GM12874 (cell line): ENCODE results near the gene NUBP2.

ENCODE experiments used
- CTCF ChIP-seq: IDR thresholded peaks from 2 replicates; pipeline ENCODE4 v1.5.1; 2011; ENCODE audit warnings: low read depth, mild to moderate bottlenecking, control low read depth, low read length, moderate library complexity; ENCODE audit not compliant: insufficient read depth

The NUBP2 gene

GRCh38 chr16:1782408-1783264, at the start of gene NUBP2, which contains the start of gene SPSB3:
Gene NUBP2, plus strand, starts transcription at chr16:1782960. Its CDS starts 61 bp downstream, at chr16:1783021.
Gene SPSB3, minus strand, starts transcription at chr16:1782571. Its CDS starts 1,088 bp downstream, at chr16:1781483.
- no peak for TF ChIP-seq CTCF

DNA sequence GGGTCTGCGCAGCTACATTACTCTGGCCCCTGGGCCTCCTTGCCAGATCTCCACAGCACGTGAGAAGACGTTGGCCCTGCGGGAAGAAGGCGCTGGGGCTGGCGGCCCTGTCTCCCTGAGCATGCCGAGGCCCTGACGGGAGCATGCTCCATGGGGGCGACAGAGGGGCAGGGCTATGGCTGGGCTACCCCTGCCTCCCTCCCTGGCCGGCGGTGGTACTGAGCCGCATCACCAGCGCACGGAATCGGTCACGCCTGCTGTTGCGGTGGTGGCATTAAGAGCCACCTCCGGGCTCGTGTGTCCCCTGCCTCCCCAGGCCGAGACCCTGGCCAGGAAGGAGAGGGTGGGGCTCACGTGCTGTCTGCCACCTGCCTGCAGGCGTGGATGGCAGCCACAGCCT, 48.6 kb upstream of the NUBP2 start:
- no peak for TF ChIP-seq CTCF

DNA sequence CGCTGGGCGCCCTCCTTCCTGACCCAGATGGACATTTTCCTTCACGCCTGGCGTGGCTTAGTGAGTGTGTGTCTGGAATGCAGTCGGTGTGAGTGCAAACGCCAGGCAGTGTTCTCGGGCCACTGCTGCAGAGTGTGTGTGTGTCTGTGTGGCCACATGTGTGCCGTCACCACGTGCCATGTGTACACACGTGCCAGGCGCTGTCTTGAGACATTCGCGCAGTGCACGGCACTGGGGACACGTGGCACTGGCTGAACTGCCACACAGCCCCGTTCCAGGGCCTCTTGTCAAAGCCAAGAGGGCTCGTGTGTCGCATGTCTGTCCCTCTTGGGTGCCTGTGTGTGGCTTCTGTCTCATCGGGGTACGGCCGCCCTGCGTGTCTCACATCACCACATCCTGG, 47.9 kb upstream of the NUBP2 start:
- no peak for TF ChIP-seq CTCF

GRCh38 chr16:1740234-1740633, 42.5 kb upstream of the NUBP2 start:
- TF ChIP-seq CTCF, result no peak

DNA sequence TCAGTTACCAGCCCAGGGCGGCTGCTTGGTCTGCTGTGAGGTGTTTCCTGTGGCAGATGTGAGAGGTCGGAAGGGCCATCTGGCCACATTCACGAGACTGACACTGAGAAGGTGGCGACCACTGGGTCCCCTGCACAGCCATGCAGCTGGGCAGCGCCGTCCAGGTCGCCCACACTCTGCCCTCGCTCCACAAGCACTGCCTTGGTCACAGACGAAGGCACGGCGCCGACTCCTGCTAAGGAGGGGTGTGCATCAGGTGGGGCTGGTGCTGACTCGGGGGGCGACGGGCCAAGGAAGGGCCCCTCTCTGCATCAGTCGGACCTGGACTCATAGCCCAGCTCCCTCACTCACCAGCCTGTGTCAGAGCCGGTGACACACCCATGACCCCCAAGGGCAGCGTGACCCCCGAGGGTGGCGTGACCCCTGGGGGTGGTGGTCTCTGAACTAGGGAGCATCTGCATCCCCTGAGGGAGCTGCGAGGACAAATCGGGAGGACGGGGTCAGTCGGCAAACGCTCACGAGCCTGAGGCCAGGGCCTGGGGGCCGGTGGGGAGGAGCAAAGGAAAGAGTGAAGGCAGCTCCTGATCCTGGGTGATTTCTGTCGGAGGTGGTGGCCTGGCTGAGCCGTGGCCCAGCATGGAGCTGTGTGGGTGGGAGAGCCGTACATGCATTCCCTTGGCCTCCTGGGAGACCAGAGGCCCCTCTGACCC, 41.8 kb upstream of the NUBP2 start:
- TF ChIP-seq CTCF, result no peak

DNA sequence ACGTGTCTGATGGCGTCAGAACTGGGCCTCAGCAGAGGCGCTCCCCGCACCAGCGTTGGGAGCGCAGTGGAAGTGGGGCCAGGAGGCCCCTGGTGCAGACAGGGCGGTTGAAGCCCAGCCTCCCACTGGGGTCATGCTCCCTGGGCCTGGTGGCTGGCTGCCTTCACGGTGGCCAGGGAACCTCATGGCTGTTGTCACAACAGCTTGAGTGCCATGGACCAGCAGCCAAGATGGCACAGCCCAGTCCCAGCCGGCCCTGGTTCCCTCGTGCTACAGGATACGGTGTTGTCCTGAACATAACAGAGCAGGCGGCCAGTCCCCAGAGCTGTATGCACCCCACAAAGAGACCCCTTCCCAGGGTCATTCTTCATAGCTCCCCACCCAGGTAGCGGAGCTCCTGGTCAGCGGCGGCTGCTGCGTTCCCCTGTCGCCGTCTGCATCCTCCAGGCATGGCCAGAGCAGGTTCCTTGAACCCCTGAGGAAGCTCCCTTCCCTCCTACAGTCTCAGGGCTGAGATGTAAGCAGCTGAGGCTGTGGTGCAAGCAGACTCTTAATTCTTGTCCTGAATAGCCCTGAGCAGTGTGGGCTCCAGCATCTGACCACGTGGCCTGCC, 41.1 kb upstream of the NUBP2 start:
- TF ChIP-seq CTCF, result no peak
